CD14-positive monocyte (primary cell): Measurements from ENCODE around the gene SH3GLB1. TPM values are rescaled to one million over a fixed set of nuclear protein-coding genes. Genes with fewer than 3 reads are reported as not detected.

ENCODE experiments used
- DNase-seq, 3 donors: peaks; one replicate each; pipeline ENCODE4 v3.0.0-alpha.2; 2011 to 2022
- H2AFZ ChIP-seq: 2 replicates; pipeline ENCODE4 v1.6.0; 2012; ENCODE audit warnings: mild to moderate bottlenecking, low read depth, low read length, inconsistent platforms; ENCODE audit not compliant: insufficient read depth, poor library complexity, severe bottlenecking
- H3K27ac ChIP-seq, 2 donors: 1 replicate in 1 of 2; 2 replicates in 1 of 2; pipeline ENCODE4 v1.5.1; 2012 to 2013; ENCODE audit warnings: low read length in 2 of 2, control low read depth in 1 of 2, inconsistent platforms in 1 of 2, low read depth in 1 of 2, mild to moderate bottlenecking in 1 of 2
- H3K27me3 ChIP-seq, 2 donors: one replicate each; pipeline versions ENCODE4 v1.6.0 to v1.6.1; 2011 to 2013; ENCODE audit warnings: low read length in 2 of 2; ENCODE audit not compliant: control insufficient read depth in 2 of 2, insufficient read depth in 2 of 2
- H3K36me3 ChIP-seq, 2 donors: replicated peaks in 1 of 2; 1 replicate in 1 of 2; 2 replicates in 1 of 2; pipeline versions ENCODE4 v1.5.1 to v1.6.1; 2012 to 2013; ENCODE audit warnings: low read length in 2 of 2, control low read depth in 1 of 2, inconsistent platforms in 1 of 2, mild to moderate bottlenecking in 1 of 2; ENCODE audit not compliant: insufficient read depth in 2 of 2, control insufficient read depth in 1 of 2
- H3K4me1 ChIP-seq, 2 donors: 1 replicate in 1 of 2; 2 replicates in 1 of 2; pipeline versions ENCODE4 v1.5.1 to v1.6.1; 2012 to 2013; ENCODE audit warnings: low read length in 2 of 2, control low read depth in 1 of 2, inconsistent platforms in 1 of 2, mild to moderate bottlenecking in 1 of 2, moderate library complexity in 1 of 2; ENCODE audit not compliant: insufficient read depth in 2 of 2, control insufficient read depth in 1 of 2
- H3K4me2 ChIP-seq: replicated peaks from 2 replicates; pipeline ENCODE3; 2012; ENCODE audit warnings: low read length, moderate library complexity, mild to moderate bottlenecking; ENCODE audit not compliant: poor library complexity, severe bottlenecking; ENCODE audit errors: extremely low read depth
- H3K4me3 ChIP-seq, 3 experiments: fragments of 200-600 bp in 1 of 3; sonication (generic) in 1 of 3; replicated peaks in 1 of 3; 1 replicate in 2 of 3; 2 replicates in 1 of 3; pipeline ENCODE4 v1.5.1; 2011 to 2013; ENCODE audit warnings: low read length in 3 of 3, mild to moderate bottlenecking in 3 of 3, control low read depth in 2 of 3, low read depth in 2 of 3, inconsistent platforms in 1 of 3, moderate library complexity in 1 of 3
- H3K79me2 ChIP-seq: 2 replicates; pipeline ENCODE4 v1.6.0; 2012; ENCODE audit warnings: mild to moderate bottlenecking, control low read depth, inconsistent platforms, low read length, moderate library complexity; ENCODE audit not compliant: insufficient read depth
- H3K9ac ChIP-seq: 2 replicates; pipeline ENCODE4 v1.6.0; 2017; ENCODE audit warnings: low read length, mild to moderate bottlenecking; ENCODE audit not compliant: insufficient read depth, poor library complexity, severe bottlenecking
- H3K9me3 ChIP-seq, 2 donors: replicated peaks in 1 of 2; 1 replicate in 1 of 2; 2 replicates in 1 of 2; pipeline versions ENCODE4 v1.5.1 to v1.6.1; 2012 to 2013; ENCODE audit warnings: low read length in 2 of 2, control low read depth in 1 of 2; ENCODE audit not compliant: control insufficient read depth in 1 of 2, insufficient read depth in 1 of 2
- H4K20me1 ChIP-seq: 2 replicates; pipeline ENCODE4 v1.6.0; 2012; ENCODE audit warnings: mild to moderate bottlenecking, low read length, control low read depth, moderate library complexity; ENCODE audit not compliant: insufficient read depth
- H3K27ac Mint-ChIP-seq, 7 donors: one replicate each; pipeline ENCODE4 v1.8.0; 2020; ENCODE audit warnings: mild to moderate bottlenecking in 7 of 7, mixed read lengths in 7 of 7, moderate library complexity in 6 of 7, inconsistent platforms in 2 of 7
- H3K27me3 Mint-ChIP-seq, 3 donors: one replicate each; pipeline ENCODE4 v1.8.0; 2021 to 2022; ENCODE audit warnings: low read depth in 3 of 3, mild to moderate bottlenecking in 3 of 3, mixed read lengths in 3 of 3, moderate library complexity in 3 of 3, inconsistent platforms in 1 of 3
- H3K36me3 Mint-ChIP-seq, 2 donors: one replicate each; pipeline ENCODE4 v1.8.0; 2020; ENCODE audit warnings: mixed read lengths in 2 of 2, inconsistent platforms in 1 of 2, mild to moderate bottlenecking in 1 of 2
- H3K4me1 Mint-ChIP-seq: one replicate; pipeline ENCODE4 v1.8.0; 2020; ENCODE audit warnings: mild to moderate bottlenecking, mixed read lengths
- H3K4me3 Mint-ChIP-seq, 2 donors: one replicate each; pipeline ENCODE4 v1.8.0; 2020; ENCODE audit warnings: mild to moderate bottlenecking in 2 of 2, mixed read lengths in 2 of 2, moderate library complexity in 1 of 2
- H3K9me3 Mint-ChIP-seq, 7 donors: one replicate each; pipeline ENCODE4 v1.8.0; 2020 to 2022; ENCODE audit warnings: mixed read lengths in 7 of 7, mild to moderate bottlenecking in 6 of 7, moderate library complexity in 6 of 7, inconsistent platforms in 2 of 7
- CTCF ChIP-seq: fragments of 200-600 bp; IDR thresholded peaks from one replicate; pipeline ENCODE4 v1.8.0; 2022; ENCODE audit warnings: antibody characterized with exemption, mild to moderate bottlenecking
- WGBS: methylation state at CpG from one replicate; pipeline ENCODE4 v1.1.5; 2013; ENCODE audit warnings: missing lambda C conversion rate; ENCODE audit not compliant: insufficient coverage; 5-methylcytosine and 5-hydroxymethylcytosine counted together
- intact Hi-C, 2 donors: fragments of 100-400 bp; cut with micrococcal nuclease; formaldehyde crosslinking; loops; one replicate each; pipeline versions ENCODE4 v1.15.0 to v1.15.1; 2023
- polyA plus RNA-seq, 3 donors: library from polyadenylated mRNA; depleted of rRNA in 1 of 3; unstranded in 2 of 3; stranded (reverse) in 1 of 3; fragments of 300-500 nt in 2 of 3; fragments of >200 nt in 1 of 3; fragmentation: Illumina TruSeq in 2 of 3; gene quantifications; 1 replicate in 2 of 3; 2 replicates in 1 of 3; pipeline ENCODE4 v1.2.3, GENCODE V29; 2012 to 2021

SH3GLB1 gene
- polyA plus RNA-seq, 3 donors = 21.9 to 92.3 (median 75.8) TPM

GRCh38 chr1:86703696-86704457 lies 499 bp upstream of the SH3GLB1 start:
- TF ChIP-seq CTCF = no peak
- Mint-ChIP-seq H3K4me3 (peak overlapping the region; percentile 94 to 99), H3K27me3 (peaks cover 0 to 3% (median 0%) of the 10 kb centered on the region in 3 donors), H3K9me3 (peaks cover 0 to 2% (median 0%) of the 10 kb centered on the region in 7 donors), H3K27ac (peak overlapping the region; percentile 73 to 99 (median 98)), H3K4me1 (peaks cover 34% of the 10 kb centered on the region), H3K36me3 (peaks cover 0 to 4% of the 10 kb centered on the region in 2 donors)
- intact Hi-C loops = loop anchor here (2.0 to 10.0 kb wide), 3 partner anchors 71 to 213 kb away; partner anchors contain the start of genes HS2ST1 (in 1 of the 2) and SELENOF (in 1 of the 2)
- under 1% methylated on average over 22 of the region's 34 CpGs for WGBS
- Histone ChIP-seq H3K9ac (peak overlapping the region; percentile 95), H3K27ac (peak overlapping the region; percentile 95 to 98), H3K4me2 (peak overlapping the region; percentile 95), H3K36me3 (no peaks in the 10 kb centered on the region), H3K4me3 (peak overlapping the region; percentile 55 to 95 (median 68)), H4K20me1 (peaks cover 32% of the 10 kb centered on the region), H3K9me3 (no peaks in the 10 kb centered on the region), H2AFZ (peak overlapping the region; percentile 95), H3K4me1 (peaks cover 26 to 32% of the 10 kb centered on the region in 2 donors), H3K79me2 (peaks cover 36% of the 10 kb centered on the region), H3K27me3 (no peaks in the 10 kb centered on the region)
- peak in 2 of 3 donors; percentile 13 to 19 for DNase-seq

GRCh38 chr1:86704972-86705664 lies 742 bp downstream of the SH3GLB1 start:
- Mint-ChIP-seq H3K27me3 (peaks cover 0 to 1% (median 0%) of the 10 kb centered on the region in 3 donors), H3K27ac (peak overlapping the region; percentile 98 to 100 (median 99)), H3K4me1 (peaks cover 37% of the 10 kb centered on the region), H3K4me3 (peak overlapping the region; percentile 99 to 100), H3K36me3 (peaks cover 0 to 7% of the 10 kb centered on the region in 2 donors), H3K9me3 (peaks cover 0 to 2% (median 0%) of the 10 kb centered on the region in 7 donors)
- peak overlapping the region; percentile 95 for H2AFZ ChIP-seq
- H3K4me2 ChIP-seq = peak overlapping the region; percentile 95
- H3K4me3 ChIP-seq = peak overlapping the region; percentile 55 to 95 (median 68)
- WGBS = under 1% methylated on average over 38 of the region's 41 CpGs
- no peaks in the 10 kb centered on the region for H3K36me3 ChIP-seq
- H3K9ac ChIP-seq = peak overlapping the region; percentile 95
- H3K4me1 ChIP-seq = peaks cover 26 to 32% of the 10 kb centered on the region in 2 donors
- intact Hi-C loops = loop anchor here (2.0 to 10.0 kb wide), 3 partner anchors 70 to 212 kb away; partner anchors contain the start of genes HS2ST1 (in 1 of the 2) and SELENOF (in 1 of the 2)
- H3K9me3 ChIP-seq = no peaks in the 10 kb centered on the region
- peaks cover 45% of the 10 kb centered on the region for H4K20me1 ChIP-seq
- peak; percentile 32 to 58 (median 48) for DNase-seq
- peaks cover 49% of the 10 kb centered on the region for H3K79me2 ChIP-seq
- TF ChIP-seq CTCF = no peak
- H3K27me3 ChIP-seq = no peaks in the 10 kb centered on the region
- H3K27ac ChIP-seq = peak overlapping the region; percentile 95 to 98
